Renal cortex interstitium (tissue), 3 donors: ENCODE measurements around the gene SNAI1. TPM values are rescaled to one million over a fixed set of nuclear protein-coding genes. Genes with fewer than 3 reads are reported as not detected.

Source experiments
- polyA plus RNA-seq, 3 donors: library from polyadenylated mRNA; unstranded; fragments of 120-200 nt; gene quantifications; one replicate each; pipeline ENCODE4 v1.2.1, GENCODE V29; 2013; ENCODE audit not compliant: insufficient read length in 3 of 3

Gene SNAI1
- polyA plus RNA-seq, 3 donors, result 9.6 to 14.3 (median 14.2) TPM

Other genes starting within 250 kb of the SNAI1 start
- gene SLC9A8, start 170.2 kb upstream of the SNAI1 start, polyA plus RNA-seq, result 10 to 100 TPM in 1 of 3 donors, 1 to 10 TPM in 2; 8.3 to 12.5 (median 9.4) TPM
- gene SPATA2, start 67.5 kb upstream of the SNAI1 start, polyA plus RNA-seq, result 10 to 100 TPM in 1 of 3 donors, 1 to 10 TPM in 2; 9.3 to 11.1 (median 9.9) TPM
- gene RNF114, start 46.6 kb upstream of the SNAI1 start, polyA plus RNA-seq, result 10 to 100 TPM; 66.1 to 86.6 (median 74.4) TPM
- 100 to 1,000 TPM; 149 to 170 (median 149) TPM for gene UBE2V1, start 130.2 kb downstream of the SNAI1 start, polyA plus RNA-seq
- gene PEDS1, start 170.7 kb downstream of the SNAI1 start, polyA plus RNA-seq, result 10 to 100 TPM; 22.9 to 25.3 (median 24.7) TPM
- 1 to 10 TPM; 2.9 to 6.7 (median 5.5) TPM for gene CEBPB, start 207.8 kb downstream of the SNAI1 start, polyA plus RNA-seq